HFF-Myc (cell line): Measurements from ENCODE around the gene TRIP10.

ENCODE experiments used
- DNase-seq: peaks from one replicate; pipeline ENCODE4 v3.0.0-alpha.2; 2011; ENCODE audit warnings: low read depth; ENCODE audit errors: extremely low read depth
- H3K4me3 ChIP-seq: replicated peaks from 2 replicates; pipeline ENCODE4 v1.5.1; 2011; ENCODE audit warnings: low read depth, mild to moderate bottlenecking, control low read depth, low read length
- TF ChIP-seq, protein P1 (sequence below): IDR thresholded peaks from 2 replicates; pipeline ENCODE4 v1.5.1; 2012; ENCODE audit warnings: mild to moderate bottlenecking, low read depth, low read length, control low read depth; ENCODE audit errors: missing control alignments

TRIP10 gene

DNA sequence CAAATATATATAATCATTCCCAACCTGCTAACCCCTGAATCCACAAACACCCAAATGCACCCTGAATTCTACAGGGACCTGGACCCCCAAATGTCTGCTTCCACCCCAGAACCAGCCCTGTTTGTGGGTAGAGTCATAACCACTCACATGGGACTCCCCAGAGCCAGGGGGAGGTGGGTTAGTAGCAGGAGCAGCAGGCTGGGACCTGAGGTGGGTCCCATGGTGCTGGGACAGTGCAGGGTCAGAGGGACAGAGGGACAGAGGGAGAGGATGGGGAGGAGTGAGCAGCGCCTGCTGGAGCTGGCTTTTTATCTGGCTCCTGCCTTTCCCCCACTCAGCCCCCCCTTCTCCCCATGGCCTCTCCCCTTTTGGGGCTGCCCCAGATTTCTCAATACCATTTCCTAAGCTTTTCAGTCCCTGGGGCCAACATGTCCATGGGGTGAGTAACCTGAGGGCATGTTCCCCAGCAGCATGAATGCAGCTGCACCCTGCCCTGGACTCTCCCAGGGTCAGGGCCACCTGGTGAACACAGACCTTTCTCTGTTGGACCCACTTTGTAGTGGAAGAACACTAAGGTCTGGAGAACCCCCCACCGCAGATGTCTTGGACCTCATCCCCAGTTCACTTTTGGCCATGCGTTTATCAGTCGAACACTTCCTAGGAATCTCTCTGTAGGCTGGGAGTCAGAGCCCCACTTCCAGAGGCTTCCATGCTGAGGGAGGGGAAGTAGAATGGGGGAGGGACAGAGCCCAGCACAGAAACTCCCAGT lies 18.9 kb upstream of the TRIP10 start, which contains the start of gene C3:
C3 (minus strand) TSS at position 282 of the 769 bp plus-strand sequence; CDS start at position 221, 61 bp downstream.
- TF ChIP-seq, protein P1, sequence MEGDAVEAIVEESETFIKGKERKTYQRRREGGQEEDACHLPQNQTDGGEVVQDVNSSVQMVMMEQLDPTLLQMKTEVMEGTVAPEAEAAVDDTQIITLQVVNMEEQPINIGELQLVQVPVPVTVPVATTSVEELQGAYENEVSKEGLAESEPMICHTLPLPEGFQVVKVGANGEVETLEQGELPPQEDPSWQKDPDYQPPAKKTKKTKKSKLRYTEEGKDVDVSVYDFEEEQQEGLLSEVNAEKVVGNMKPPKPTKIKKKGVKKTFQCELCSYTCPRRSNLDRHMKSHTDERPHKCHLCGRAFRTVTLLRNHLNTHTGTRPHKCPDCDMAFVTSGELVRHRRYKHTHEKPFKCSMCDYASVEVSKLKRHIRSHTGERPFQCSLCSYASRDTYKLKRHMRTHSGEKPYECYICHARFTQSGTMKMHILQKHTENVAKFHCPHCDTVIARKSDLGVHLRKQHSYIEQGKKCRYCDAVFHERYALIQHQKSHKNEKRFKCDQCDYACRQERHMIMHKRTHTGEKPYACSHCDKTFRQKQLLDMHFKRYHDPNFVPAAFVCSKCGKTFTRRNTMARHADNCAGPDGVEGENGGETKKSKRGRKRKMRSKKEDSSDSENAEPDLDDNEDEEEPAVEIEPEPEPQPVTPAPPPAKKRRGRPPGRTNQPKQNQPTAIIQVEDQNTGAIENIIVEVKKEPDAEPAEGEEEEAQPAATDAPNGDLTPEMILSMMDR = no peak
- DNase-seq = no peak
- no peak within 1 kb of the TSS for H3K4me3 ChIP-seq

DNA sequence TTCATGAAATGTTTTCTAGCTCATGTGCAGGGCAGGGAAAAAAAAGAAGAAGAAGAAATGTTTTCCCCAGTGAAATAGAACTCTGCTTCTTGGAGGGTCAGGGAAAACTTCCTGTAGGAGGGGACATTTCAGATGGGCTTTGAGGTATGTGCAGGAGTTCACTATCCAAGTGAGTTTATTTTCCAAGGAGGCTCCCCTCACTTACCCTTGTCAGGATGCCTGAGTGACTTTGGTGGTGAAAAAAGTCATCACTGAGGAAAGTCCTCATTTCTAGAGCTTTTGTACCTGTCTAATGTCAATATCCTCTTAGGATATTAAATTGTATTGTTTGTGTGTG lies 18.4 kb upstream of the TRIP10 start:
- DNase-seq = no peak
- no peak overlapping the region for H3K4me3 ChIP-seq
- TF ChIP-seq, protein P1 = no peak

DNA sequence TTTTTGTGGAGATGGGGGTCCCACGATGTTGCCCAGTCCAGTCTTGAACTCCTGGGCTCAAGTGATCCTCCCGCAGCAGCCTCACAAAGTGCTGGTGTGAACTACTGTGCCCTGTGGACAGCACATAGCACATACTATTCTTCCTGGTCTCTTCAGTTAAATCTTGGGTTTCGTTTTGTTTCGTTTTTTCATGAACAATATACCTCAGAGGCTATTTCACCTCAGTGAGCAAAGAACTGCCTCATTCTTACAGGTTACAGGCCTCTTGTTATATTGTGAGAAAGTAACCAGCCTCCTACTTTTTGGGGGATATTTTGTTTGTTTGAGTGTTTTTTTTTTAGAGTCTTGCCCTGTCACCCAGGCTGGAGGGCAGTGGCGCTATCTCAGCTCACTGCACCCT lies 17.7 kb upstream of the TRIP10 start:
- TF ChIP-seq, protein P1 = no peak
- no peak overlapping the region for H3K4me3 ChIP-seq
- DNase-seq = no peak

DNA sequence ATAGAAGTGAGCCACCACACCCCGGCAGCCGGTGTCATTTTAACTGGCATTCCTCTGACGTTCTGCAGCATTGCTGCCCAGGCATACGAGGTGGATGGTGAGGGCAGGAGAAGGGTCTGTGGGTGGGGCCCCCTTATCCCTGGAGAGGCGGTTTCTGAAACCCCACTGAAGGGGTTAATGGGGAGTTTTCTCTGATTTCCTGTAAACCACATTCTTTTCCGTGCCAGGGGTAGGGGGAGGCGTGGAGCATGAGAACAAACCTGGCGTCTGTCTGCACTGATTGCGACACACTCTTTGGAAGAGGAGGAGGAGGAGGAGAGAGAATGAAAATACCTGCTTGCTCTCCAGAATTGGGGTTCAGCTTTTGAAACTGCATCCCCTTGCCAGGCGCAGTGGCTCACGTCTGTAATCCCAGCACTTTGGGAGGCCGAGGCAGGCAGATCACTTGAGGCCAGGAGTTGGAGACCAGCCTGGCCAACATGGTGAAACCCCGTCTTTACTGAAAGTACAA lies 16.3 kb upstream of the TRIP10 start:
- DNase-seq = no peak
- no peak overlapping the region for H3K4me3 ChIP-seq
- TF ChIP-seq, protein P1 = no peak

DNA sequence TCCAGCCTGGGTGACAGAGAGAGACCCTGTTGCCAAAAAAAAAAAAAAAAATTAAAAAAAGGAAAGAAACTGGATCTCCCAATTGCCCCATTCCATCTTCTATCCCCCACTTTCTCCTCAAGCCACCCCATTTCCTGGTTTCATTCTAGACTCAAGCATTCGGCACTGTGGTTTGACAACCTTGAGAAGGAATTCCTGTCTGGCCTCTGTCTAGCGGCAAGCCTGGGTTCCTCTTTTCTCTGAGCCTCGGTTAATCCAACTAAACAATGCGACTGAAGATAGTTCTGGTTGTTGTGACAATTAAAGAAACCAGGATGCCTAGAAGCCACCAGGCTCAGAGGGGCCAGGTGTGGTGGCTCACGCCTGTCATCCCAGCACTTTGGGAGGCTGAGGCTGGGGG lies 15.7 kb upstream of the TRIP10 start:
- TF ChIP-seq, protein P1 = no peak
- DNase-seq = no peak
- H3K4me3 ChIP-seq = no peak overlapping the region

DNA sequence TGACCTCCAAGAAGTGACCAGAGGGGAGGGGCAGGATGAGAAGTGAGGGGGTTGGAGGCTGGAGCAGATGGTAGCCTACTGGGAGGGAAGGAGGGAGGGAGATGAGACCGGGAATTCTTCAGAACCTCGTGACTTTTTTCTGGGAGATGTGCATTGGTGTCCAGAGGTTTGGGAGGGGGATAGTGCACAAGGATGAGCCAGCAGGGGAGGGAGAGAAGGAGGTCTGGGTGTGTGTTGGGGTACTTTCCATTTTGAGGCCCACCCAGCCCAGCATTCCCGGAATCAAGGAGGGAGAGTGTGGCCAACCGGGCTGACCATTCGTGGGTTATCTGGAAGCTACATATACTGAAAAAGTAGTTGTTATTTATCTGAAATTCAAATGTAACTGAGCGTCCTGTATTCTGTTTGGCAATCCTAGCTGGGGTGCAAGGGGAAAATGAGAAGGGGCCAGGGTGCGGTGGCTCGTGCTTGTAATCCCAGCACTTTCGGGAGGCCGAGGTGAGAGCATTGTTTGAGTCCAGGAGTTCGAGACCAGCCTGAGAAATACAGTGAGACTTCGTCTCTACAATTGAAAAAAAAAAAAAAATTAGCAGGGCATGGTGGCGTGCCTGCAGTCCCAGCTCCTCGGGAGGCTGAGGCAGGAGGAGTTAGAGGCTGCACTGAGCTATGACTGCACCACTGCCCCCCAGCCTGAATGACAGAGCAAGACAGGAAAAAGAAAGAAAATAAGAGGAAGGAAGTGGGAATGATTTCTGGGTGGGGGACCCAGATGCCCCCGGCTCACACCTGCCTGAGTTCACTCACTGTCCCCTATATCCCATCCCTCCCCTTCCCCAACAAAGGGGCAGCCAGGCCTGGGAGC lies 14.6 kb upstream of the TRIP10 start:
- TF ChIP-seq, protein P1 = no peak
- DNase-seq = no peak
- no peak overlapping the region for H3K4me3 ChIP-seq
